ENCODE results near the gene COQ4. TPM values are rescaled to one million over a fixed set of nuclear protein-coding genes. Genes with fewer than 3 reads are reported as not detected.

The COQ4 gene
- total and polyA plus RNA-seq, 7 donors, result 20.0 to 60.9 (median 26.8) TPM

DNA sequence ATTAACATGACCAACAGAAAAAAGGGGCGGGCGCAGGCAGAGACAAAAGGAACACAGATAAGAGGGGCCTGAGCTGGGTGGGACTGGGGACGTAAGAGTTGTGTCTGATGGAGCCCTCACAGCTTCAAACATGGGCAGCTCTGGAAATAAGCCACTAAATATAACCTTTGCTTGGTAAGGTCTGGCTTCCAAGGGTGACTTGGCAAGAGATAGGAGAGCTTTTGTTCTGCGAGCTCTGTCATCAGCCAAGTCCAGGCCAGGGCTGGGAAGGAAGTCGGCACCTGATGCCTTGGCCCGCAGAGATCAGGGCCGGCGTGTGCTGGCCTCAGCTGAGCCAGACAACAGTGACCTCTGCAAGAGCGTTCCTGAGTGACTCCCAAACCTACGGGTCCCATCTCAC, 12.2 kb upstream of the COQ4 start:
- ATAC-seq, result peak; percentile 91 to 94 (median 94)
- peak; percentile 30 to 77 for DNase-seq
- TF ChIP-seq, protein P1, sequence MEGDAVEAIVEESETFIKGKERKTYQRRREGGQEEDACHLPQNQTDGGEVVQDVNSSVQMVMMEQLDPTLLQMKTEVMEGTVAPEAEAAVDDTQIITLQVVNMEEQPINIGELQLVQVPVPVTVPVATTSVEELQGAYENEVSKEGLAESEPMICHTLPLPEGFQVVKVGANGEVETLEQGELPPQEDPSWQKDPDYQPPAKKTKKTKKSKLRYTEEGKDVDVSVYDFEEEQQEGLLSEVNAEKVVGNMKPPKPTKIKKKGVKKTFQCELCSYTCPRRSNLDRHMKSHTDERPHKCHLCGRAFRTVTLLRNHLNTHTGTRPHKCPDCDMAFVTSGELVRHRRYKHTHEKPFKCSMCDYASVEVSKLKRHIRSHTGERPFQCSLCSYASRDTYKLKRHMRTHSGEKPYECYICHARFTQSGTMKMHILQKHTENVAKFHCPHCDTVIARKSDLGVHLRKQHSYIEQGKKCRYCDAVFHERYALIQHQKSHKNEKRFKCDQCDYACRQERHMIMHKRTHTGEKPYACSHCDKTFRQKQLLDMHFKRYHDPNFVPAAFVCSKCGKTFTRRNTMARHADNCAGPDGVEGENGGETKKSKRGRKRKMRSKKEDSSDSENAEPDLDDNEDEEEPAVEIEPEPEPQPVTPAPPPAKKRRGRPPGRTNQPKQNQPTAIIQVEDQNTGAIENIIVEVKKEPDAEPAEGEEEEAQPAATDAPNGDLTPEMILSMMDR (IDR thresholded peaks at IDR 0.05), result no peak
- Histone ChIP-seq H3K27me3 (ENCODE audit: insufficient read depth in 3 of 3, low read length in 2 of 3) (no peaks in the 10 kb centered on the region), H3K9me3 (no peaks in the 10 kb centered on the region), H3K36me3 (ENCODE audit: insufficient read depth in 1 of 2, low read depth in 1 of 2) (peaks cover 3 to 75% of the 10 kb centered on the region in 2 donors), H3K4me1 (no peaks in the 10 kb centered on the region), H3K27ac (peak overlapping the region; percentile 67), H3K4me3 (no peak overlapping the region)
- intact Hi-C loops (cut with DNase I), result no loop called here
- 38 to 48% (median 40%) methylated on average over 10 of the region's 10 CpGs for WGBS, 3 donors

DNA sequence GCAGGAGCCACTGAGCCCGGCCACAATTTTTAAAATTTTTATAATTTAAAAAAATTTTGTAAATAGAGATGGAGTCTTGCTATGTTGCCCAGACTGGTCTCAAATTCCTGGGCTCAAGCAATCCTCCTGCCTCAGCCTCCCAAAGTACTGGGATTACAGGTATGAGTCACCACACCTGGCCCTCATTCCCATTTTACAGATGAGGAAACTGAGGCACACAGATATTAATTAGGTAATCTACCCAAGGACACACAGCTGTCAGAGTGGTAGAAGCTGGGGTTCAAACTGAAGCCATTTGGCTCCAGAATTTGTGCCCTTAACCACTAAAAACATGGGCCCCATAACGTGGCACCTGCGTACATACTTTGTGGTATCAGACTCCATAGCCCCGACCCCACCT, 7.9 kb upstream of the COQ4 start:
- 89 to 96% (median 93%) methylated on average over 4 of the region's 4 CpGs for WGBS, 3 donors
- H3K4me3 ChIP-seq, result no peak overlapping the region
- intact Hi-C loops (cut with DNase I), result no loop called here
- peaks cover 1 to 92% of the 10 kb centered on the region in 2 donors for H3K36me3 ChIP-seq (ENCODE audit: insufficient read depth in 1 of 2, low read depth in 1 of 2)
- no peaks in the 10 kb centered on the region for H3K27me3 ChIP-seq (ENCODE audit: insufficient read depth in 3 of 3, low read length in 2 of 3)
- TF ChIP-seq, protein P1 (IDR thresholded peaks at IDR 0.05), result no peak
- H3K27ac ChIP-seq, result no peak overlapping the region
- no peaks in the 10 kb centered on the region for H3K4me1 ChIP-seq
- no peak for DNase-seq
- no peaks in the 10 kb centered on the region for H3K9me3 ChIP-seq
- ATAC-seq, result no peak

DNA sequence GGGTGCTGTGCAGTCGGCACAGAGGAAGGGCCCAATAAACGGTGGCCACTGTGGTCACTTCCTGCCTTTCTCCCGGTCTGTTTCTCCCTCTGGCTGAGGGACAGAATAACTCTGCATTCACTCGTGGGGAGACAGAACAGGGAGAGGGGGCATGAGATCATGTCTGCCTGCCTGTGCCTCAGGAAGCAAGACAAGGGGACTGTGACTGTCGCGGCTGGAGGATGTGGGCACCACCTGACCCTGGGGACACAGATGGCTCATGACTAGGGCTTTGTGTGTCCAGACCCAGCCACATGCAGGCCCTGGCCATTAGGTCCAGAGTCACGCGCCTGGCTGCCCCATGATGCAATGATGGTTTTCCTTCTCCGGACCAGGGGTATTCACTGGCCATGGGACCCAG, 6.2 kb upstream of the COQ4 start:
- intact Hi-C loops (cut with DNase I), result no loop called here
- 66 to 73% (median 68%) methylated on average over 9 of the region's 9 CpGs for WGBS, 3 donors
- Histone ChIP-seq H3K36me3 (ENCODE audit: insufficient read depth in 1 of 2, low read depth in 1 of 2) (peaks cover 0 to 92% of the 10 kb centered on the region in 2 donors), H3K27ac (no peak overlapping the region), H3K27me3 (ENCODE audit: insufficient read depth in 3 of 3, low read length in 2 of 3) (no peaks in the 10 kb centered on the region), H3K9me3 (no peaks in the 10 kb centered on the region), H3K4me1 (peaks cover 6% of the 10 kb centered on the region), H3K4me3 (no peak overlapping the region)
- ATAC-seq (no peak), DNase-seq (no peak)
- TF ChIP-seq, protein P1 (IDR thresholded peaks at IDR 0.05), result no peak

DNA sequence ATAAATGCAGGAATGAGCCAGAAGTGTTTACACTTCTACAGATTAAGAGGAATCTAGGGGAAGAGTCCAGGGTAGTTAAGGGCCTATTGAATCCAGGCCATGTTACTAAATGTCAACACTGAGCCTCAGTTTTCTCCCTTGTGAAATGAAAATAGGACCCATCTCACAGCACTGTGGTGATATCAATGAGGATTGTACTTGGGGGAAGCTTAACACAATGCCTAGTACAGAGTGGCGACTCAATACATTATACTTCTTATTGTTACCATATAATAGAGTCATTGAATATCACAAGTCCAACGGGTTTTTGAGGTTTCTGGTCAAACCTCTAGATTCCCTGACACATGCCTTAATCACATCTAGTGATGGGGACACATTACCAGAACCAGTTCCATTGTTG, 5.0 kb upstream of the COQ4 start:
- intact Hi-C loops (cut with DNase I), result no loop called here
- H3K4me1 ChIP-seq, result peaks cover 9% of the 10 kb centered on the region
- TF ChIP-seq, protein P1 (IDR thresholded peaks at IDR 0.05), result no peak
- DNase-seq, result no peak
- H3K9me3 ChIP-seq, result no peaks in the 10 kb centered on the region
- no peak overlapping the region for H3K27ac ChIP-seq
- H3K4me3 ChIP-seq, result no peak overlapping the region
- 74 to 91% (median 89%) methylated on average over 2 of the region's 2 CpGs for WGBS, 3 donors
- H3K27me3 ChIP-seq (ENCODE audit: insufficient read depth in 3 of 3, low read length in 2 of 3), result no peaks in the 10 kb centered on the region
- peaks cover 0 to 83% of the 10 kb centered on the region in 2 donors for H3K36me3 ChIP-seq (ENCODE audit: insufficient read depth in 1 of 2, low read depth in 1 of 2)
- ATAC-seq, result no peak

DNA sequence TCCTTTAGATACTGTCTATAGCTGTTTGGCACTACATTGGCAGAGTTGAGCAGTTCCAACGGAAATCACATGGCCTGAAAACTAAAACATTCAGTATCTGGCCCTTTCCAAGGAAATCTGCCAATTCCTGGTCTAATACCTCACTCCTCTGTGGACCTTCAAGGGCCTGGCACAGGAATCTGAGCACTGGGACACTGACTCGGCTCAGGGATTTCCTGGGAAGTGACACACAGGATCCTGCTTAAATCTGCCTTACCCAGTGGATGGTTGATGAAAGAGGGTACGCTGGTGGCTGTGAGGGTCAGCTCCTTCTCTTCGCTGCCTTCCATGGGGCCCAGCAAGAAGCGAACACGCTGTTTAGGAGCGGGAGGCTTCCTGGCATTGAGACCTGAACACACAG, 1.3 kb upstream of the COQ4 start:
- TF ChIP-seq, protein P1 (IDR thresholded peaks at IDR 0.05), result no peak
- intact Hi-C loops (cut with DNase I), result no loop called here
- ATAC-seq (no peak), DNase-seq (no peak)
- Histone ChIP-seq H3K27ac (no peak overlapping the region), H3K36me3 (ENCODE audit: insufficient read depth in 1 of 2, low read depth in 1 of 2) (peaks cover 0 to 67% of the 10 kb centered on the region in 2 donors), H3K4me1 (peaks cover 20% of the 10 kb centered on the region), H3K9me3 (no peaks in the 10 kb centered on the region), H3K27me3 (ENCODE audit: insufficient read depth in 3 of 3, low read length in 2 of 3) (no peaks in the 10 kb centered on the region), H3K4me3 (peak overlapping the region; percentile 76)
- WGBS, 3 donors, result 75 to 80% (median 78%) methylated on average over 7 of the region's 7 CpGs

All from psoas muscle (tissue), 8 donors.